KBM-7 (cell line): Measurements from ENCODE around the gene SKIDA1.

Experiments
- DNase-seq: peaks from one replicate; pipeline ENCODE4 v3.0.0-alpha.2; 2015
- in situ Hi-C: fragments of 300-500 bp; cut with MboI; formaldehyde crosslinking; loops from 2 replicates; pipeline ENCODE4 v1.14.3; 2020; ENCODE audit warnings: low sequenced_read_pairs, low pct_unique_long_range_greater_than_20kb, mixed read lengths

Gene SKIDA1

GRCh38 chr10:21518641-21519396 lies 6.7 kb downstream of the SKIDA1 start:
- in situ Hi-C loops = no loop called here
- no peak for DNase-seq

GRCh38 chr10:21518149-21518640 lies 7.3 kb downstream of the SKIDA1 start:
- in situ Hi-C loops = no loop called here
- DNase-seq = no peak

- in situ Hi-C loops = no loop called here
- peak; percentile 80 for DNase-seq
These were observed 8.1 kb downstream of the SKIDA1 start for GRCh38 chr10:21517134-21518031.

GRCh38 chr10:21516242-21517131 lies 9.0 kb downstream of the SKIDA1 start:
- DNase-seq = peak; percentile 31
- in situ Hi-C loops = no loop called here

DNA sequence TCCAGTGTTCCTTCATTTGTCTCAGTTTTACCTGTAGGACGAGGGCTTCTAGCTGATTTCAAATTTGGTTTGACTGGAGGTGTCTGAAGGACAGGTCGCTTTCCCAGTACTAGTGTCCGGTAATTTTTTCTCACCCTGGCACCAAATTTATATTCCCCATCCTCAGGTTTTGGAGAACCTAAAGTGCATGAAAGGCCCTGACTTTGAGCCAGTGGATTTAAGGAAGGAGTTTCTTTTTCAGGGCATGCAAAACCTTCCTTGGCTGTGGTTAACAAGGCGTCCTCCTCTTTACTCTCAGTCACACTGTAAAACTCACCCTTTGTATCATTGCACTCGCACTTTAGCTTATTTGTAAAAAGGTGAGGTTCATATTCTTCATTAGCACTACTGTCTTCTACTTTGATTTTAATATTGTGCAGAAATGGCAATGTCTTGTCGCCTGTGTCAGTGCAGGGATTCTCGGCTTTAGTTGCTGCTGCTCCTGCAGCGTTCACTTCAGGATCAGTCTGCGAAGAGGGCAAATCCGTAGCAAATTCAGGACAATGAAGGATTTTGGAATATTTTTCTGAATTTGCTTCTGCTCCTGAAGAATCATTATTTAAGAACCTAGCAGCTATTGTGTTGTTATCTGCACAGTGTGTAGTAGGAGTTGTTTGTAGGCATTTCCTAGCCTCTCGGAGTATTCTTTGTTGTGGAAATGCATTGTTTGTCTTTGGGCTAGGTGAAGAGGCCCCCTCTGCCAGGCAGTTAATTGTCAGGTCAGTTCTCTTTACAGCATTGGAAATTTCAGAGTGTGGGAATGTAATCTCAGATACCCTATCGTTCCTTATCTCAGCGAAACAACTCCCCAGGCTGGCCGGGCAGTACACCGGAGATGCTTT lies 9.9 kb downstream of the SKIDA1 start:
- no peak for DNase-seq
- in situ Hi-C loops = no loop called here

GRCh38 chr10:21514818-21515351 lies 10.6 kb downstream of the SKIDA1 start:
- DNase-seq = no peak
- in situ Hi-C loops = no loop called here

- in situ Hi-C loops = no loop called here
- DNase-seq = no peak
These were observed 11.2 kb downstream of the SKIDA1 start for GRCh38 chr10:21514129-21514817.

DNA sequence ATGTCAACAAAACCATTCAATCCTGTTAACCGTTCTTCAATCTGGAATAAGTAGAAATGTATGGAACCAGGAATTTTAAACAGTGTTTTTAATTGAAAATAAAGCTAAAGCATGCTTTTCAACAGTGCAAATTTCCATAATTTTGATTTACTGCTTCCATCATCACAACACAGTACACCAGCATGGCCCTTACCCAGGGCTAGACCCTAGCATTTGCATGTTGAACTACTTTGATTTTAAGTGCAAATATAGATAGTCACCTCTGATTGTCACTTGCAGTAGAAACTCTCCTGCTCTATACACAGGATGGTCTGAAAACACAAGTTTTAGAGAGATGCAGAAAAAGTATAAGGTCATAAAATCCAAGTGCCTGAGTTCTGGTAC lies 12.1 kb downstream of the SKIDA1 start:
- in situ Hi-C loops = no loop called here
- no peak for DNase-seq

DNA sequence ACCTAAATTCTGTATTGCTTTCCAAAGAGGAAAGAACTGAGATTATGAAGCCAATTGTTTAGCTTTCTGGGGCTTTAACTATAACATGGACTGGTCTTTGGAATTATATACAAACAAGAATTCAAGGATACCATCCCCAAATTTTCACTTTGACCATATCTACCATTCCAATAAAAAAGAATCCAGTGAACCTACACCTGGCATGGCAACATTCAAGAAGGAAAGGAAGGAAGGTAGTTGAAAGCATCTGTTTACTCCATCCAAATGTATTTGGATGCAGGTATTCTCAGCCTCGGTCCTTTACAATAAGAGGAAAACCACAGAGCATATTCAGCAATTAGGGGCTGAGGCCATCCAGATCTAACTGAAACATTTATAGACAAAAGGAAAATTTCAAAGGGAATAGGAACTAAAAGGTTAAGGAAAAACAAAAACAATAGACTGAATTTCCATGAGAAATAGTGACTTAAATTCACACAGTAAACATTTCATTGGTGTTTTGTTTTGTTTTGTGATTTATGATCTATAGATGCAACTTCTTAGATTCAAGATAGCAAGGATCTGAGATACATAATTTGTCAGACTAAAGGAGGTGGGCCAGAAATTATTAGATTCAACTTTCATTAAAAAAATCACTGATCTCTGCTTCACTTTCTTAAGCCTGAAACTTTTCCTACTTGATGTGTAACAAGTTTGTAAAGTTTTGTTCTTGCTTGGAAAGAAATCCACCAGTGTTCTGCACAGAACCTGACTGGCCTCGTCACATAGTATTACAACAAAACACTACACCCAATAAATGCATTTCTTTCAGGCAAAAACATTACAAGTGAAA lies 12.7 kb downstream of the SKIDA1 start:
- in situ Hi-C loops = no loop called here
- DNase-seq = no peak

DNA sequence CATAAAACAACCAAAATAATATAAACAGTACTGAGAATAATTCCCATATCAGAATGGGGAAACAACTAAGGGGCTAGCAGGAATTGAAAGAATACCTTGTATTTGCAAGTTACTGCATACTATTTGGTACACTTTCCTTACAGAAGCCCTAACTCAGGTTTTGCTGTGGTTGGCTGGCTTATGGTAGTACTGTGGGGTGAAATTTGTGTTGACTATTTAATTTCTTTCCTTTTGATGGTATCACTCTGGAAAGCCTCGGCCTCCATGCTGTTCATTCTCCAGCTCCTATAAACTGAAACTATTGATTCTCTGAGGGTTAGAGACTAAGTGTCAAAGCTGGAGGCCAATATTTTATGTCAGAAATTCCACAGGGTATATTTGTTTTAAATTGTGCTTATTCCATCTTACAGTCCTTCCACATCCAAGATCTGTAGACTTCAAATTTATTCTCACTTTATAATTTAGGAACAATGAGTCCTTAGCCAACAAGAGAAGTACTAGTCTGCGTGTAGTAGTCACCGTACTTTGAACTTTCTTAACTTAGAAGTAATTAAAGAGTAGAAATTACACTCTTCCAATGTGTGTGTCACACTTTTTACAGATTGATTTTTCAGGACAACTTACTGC lies 13.4 kb downstream of the SKIDA1 start:
- in situ Hi-C loops = no loop called here

GRCh38 chr10:21511095-21511570 lies 14.3 kb downstream of the SKIDA1 start:
- in situ Hi-C loops = no loop called here
- no peak for DNase-seq

More for the DNA sequence above, 13.4 kb downstream of the SKIDA1 start:
- DNase-seq = no peak

- DNase-seq = no peak
- in situ Hi-C loops = no loop called here
These were observed 15.0 kb downstream of the SKIDA1 start for GRCh38 chr10:21510241-21511094.

- in situ Hi-C loops = no loop called here
- no peak for DNase-seq
These were observed 15.9 kb downstream of the SKIDA1 start for GRCh38 chr10:21509341-21510240.

DNA sequence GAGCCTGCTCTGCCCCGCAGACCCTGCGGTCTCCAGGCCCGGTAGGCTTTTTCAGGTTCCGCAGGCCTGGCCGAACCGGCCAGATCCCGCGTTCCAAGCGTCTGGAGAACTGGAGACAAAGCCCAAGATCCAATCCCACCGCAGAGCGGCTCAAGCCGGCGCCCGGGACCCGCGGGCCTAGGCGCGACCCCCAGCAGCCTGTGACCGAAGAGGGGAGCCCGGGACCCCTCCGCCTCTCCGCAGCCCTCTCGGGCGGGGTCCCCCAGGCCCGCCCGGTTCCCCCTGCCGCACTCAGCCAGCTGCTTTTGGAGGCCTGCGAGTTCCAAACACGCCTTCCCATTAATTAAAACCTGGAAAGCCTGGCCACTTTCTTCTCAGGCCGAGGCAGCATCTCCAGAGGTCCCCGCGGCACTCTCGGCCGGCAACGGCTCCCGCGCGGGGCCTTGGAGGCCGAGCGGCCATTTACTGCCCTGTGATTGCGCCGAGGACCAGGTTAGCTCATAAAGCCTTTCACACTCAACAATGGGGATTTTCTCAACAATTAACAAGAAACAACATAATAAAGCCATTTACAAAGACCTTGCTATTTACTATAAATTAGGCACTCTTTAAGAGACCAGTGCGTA lies 16.7 kb downstream of the SKIDA1 start:
- in situ Hi-C loops = no loop called here
- no peak for DNase-seq
